Lower lobe of right lung (tissue), 2 donors: ENCODE measurements around the gene CACNA2D1. TPM values are rescaled to one million over a fixed set of nuclear protein-coding genes. Genes with fewer than 3 reads are reported as not detected.

Experiments
- ATAC-seq, 2 donors: fragments of 200-7000 bp; cut with Tn5 transposase; one replicate each; pipeline ENCODE4 v1.9.1; 2020 to 2022; ENCODE audit warnings: mild to moderate bottlenecking in 2 of 2, moderate library complexity in 2 of 2
- DNase-seq: peaks from one replicate; pipeline ENCODE4 v3.0.0-alpha.2; 2020
- H3K27ac ChIP-seq: fragments of 200-600 bp; one replicate; pipeline ENCODE4 v1.8.0; 2022
- H3K27me3 ChIP-seq: fragments of 200-600 bp; one replicate; pipeline ENCODE4 v1.8.0; 2022; ENCODE audit warnings: low read depth
- H3K36me3 ChIP-seq: fragments of 200-600 bp; one replicate; pipeline ENCODE4 v1.8.0; 2022; ENCODE audit warnings: mild to moderate bottlenecking
- H3K4me1 ChIP-seq: fragments of 200-600 bp; one replicate; pipeline ENCODE4 v1.8.0; 2022
- H3K4me3 ChIP-seq: fragments of 200-600 bp; one replicate; pipeline ENCODE4 v1.8.0; 2022; ENCODE audit warnings: mild to moderate bottlenecking
- H3K9me3 ChIP-seq: fragments of 200-600 bp; one replicate; pipeline ENCODE4 v1.8.0; 2022
- CTCF ChIP-seq: fragments of 200-600 bp; IDR thresholded peaks from one replicate; pipeline ENCODE4 v1.8.0; 2022; ENCODE audit warnings: antibody characterized with exemption, mild to moderate bottlenecking
- intact Hi-C: fragments of 100-400 bp; cut with DNase I; formaldehyde crosslinking; loops from one replicate; pipeline ENCODE4 v1.11.0; 2022
- total RNA-seq: library from RNA; stranded (reverse); fragmentation: NEBNext Ultra II Directional; extraction: Animal tissue kit (Norgen Biotek cat#: 25700); gene quantifications from one replicate; pipeline ENCODE4 v1.2.1, GENCODE V29; 2021
- donor health status: DM: no; HTN: yes; CAD: no; lungs with severe emphysema.

CACNA2D1 gene
- total RNA-seq, 1 donor from 2014 or later: 12.5 TPM

- no peaks in the 10 kb centered on the region for H3K27me3 ChIP-seq
- intact Hi-C loops: no loop called here
- H3K9me3 ChIP-seq: no peaks in the 10 kb centered on the region
- DNase-seq (no peak), ATAC-seq (no peak)
- no peak for TF ChIP-seq CTCF
- no peaks in the 10 kb centered on the region for H3K4me1 ChIP-seq
- H3K27ac ChIP-seq: no peak overlapping the region
- no peaks in the 10 kb centered on the region for H3K36me3 ChIP-seq
- H3K4me3 ChIP-seq: no peak overlapping the region
Measured at GRCh38 chr7:82376739-82377138, 66.8 kb downstream of the CACNA2D1 start.

GRCh38 chr7:82375713-82376112 is 67.9 kb downstream of the CACNA2D1 start:
- intact Hi-C loops: no loop called here
- TF ChIP-seq CTCF: no peak
- Histone ChIP-seq H3K36me3 (no peaks in the 10 kb centered on the region), H3K27me3 (no peaks in the 10 kb centered on the region), H3K4me3 (no peak overlapping the region), H3K9me3 (no peaks in the 10 kb centered on the region), H3K4me1 (no peaks in the 10 kb centered on the region), H3K27ac (no peak overlapping the region)
- no peak for ATAC-seq
- DNase-seq: no peak

GRCh38 chr7:82375129-82375528 is 68.4 kb downstream of the CACNA2D1 start:
- no peak for DNase-seq
- no peak for ATAC-seq
- Histone ChIP-seq H3K27me3 (no peaks in the 10 kb centered on the region), H3K36me3 (no peaks in the 10 kb centered on the region), H3K4me1 (no peaks in the 10 kb centered on the region), H3K9me3 (no peaks in the 10 kb centered on the region), H3K4me3 (no peak overlapping the region), H3K27ac (no peak overlapping the region)
- intact Hi-C loops: no loop called here
- TF ChIP-seq CTCF: no peak

- intact Hi-C loops: no loop called here
- H3K4me3 ChIP-seq: no peak overlapping the region
- no peak overlapping the region for H3K27ac ChIP-seq
- DNase-seq (no peak), ATAC-seq (no peak)
- H3K9me3 ChIP-seq: no peaks in the 10 kb centered on the region
- H3K36me3 ChIP-seq: no peaks in the 10 kb centered on the region
- no peaks in the 10 kb centered on the region for H3K27me3 ChIP-seq
- no peaks in the 10 kb centered on the region for H3K4me1 ChIP-seq
- no peak for TF ChIP-seq CTCF
Measured at GRCh38 chr7:82373926-82374635, 69.5 kb downstream of the CACNA2D1 start.

DNA sequence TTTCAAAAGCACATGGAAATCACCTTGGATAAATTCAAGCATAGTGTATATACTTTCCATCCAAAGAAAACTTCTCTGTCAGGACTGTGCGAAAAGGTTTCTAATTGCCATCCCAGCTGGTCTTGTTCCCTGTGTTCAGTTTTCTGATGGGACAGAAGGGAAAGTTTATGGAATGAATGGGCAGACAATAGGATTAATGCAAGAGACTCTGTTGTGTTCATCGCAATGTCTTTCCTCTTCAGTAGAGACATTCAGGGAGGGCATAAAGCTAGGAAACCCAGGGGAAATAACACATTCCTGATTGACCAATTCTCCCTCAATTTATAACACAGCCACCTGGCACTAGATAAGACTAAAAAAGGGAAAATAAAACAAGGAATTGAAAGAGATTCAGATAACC is 78.9 kb downstream of the CACNA2D1 start:
- Histone ChIP-seq H3K36me3 (no peaks in the 10 kb centered on the region), H3K9me3 (no peaks in the 10 kb centered on the region), H3K4me1 (no peaks in the 10 kb centered on the region), H3K27ac (no peak overlapping the region), H3K27me3 (no peaks in the 10 kb centered on the region), H3K4me3 (no peak overlapping the region)
- no peak for ATAC-seq
- no peak for DNase-seq
- intact Hi-C loops: no loop called here
- TF ChIP-seq CTCF: no peak
